Erythroblast (primary cell): Measurements from ENCODE around the gene TNFAIP8L3.

Source experiments
- GATA1 ChIP-seq: IDR thresholded peaks from 2 replicates; pipeline ENCODE4 v1.6.1; 2011; ENCODE audit warnings: low read depth, mild to moderate bottlenecking, control low read depth, low read length, moderate library complexity
- POLR2A ChIP-seq: IDR thresholded peaks from 2 replicates; pipeline ENCODE4 v1.6.1; 2011; ENCODE audit warnings: mild to moderate bottlenecking, low read length

DNA sequence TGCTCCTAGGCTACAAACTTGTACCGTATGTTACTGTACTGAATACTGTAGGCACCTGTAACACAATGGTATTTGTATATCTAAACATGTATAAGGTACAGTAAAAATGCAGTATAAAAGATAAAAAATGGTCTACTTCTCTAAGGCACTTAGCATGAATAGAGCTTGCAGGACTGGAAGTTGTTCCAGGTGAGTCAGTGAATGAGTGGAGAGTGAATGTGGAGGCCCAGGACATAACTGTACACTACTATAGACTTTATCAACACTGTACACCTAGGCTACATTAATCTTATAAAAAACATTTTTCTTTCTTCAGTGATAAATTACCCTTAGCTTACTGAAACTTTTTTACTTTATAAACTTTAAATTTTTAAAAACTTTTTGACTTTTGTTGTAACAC, 12.5 kb downstream of the TNFAIP8L3 start:
- TF ChIP-seq POLR2A (no peak), GATA1 (no peak)
